Measurements from ENCODE around the gene IRX2.

- TF ChIP-seq ZSCAN29 (IDR thresholded peaks at IDR 0.05) = no peak
- TF ChIP-seq RELA (IDR thresholded peaks at IDR 0.05; ENCODE audit: borderline replicate concordance, partially characterized antibody) = no peak
- no peak for TF ChIP-seq CHD2 (IDR thresholded peaks at IDR 0.05; ENCODE audit: borderline replicate concordance, low read depth, low read length)
- TF ChIP-seq ZBTB4 (CRISPR knock-in tag; IDR thresholded peaks at IDR 0.05) = no peak
- no peak for TF ChIP-seq CTCF (IDR thresholded peaks at IDR 0.05 in 2 of 3, conservative IDR thresholded peaks at IDR 0.05 in 1 of 3; ENCODE audit: control insufficient read depth in 2 of 3, extremely low read depth in 1 of 3, insufficient read depth in 1 of 3, low read depth in 3 of 3, low read length in 3 of 3)
- TF ChIP-seq MAX (IDR thresholded peaks at IDR 0.05; ENCODE audit: low read depth, low read length) = no peak
- TF ChIP-seq RAD21 (IDR thresholded peaks at IDR 0.05; ENCODE audit: insufficient read depth, low read depth, low read length) = no peak
- no peak for TF ChIP-seq ESRRA (IDR thresholded peaks at IDR 0.05; ENCODE audit: low read length)
- TF ChIP-seq MYC (IDR thresholded peaks at IDR 0.05; ENCODE audit: insufficient read depth, insufficient read length, insufficient replicate concordance, low read length, severe bottlenecking) = no peak
- no peak for TF ChIP-seq SIN3A (IDR thresholded peaks at IDR 0.05; ENCODE audit: low read depth, low read length)
- TF ChIP-seq RB1 (IDR thresholded peaks at IDR 0.05; ENCODE audit: borderline replicate concordance) = no peak
Observed at GRCh38 chr5:2738156-2738699, 13.2 kb downstream of the IRX2 start.
